Measurements from ENCODE around the gene ZNF598.

ZNF598 gene

DNA sequence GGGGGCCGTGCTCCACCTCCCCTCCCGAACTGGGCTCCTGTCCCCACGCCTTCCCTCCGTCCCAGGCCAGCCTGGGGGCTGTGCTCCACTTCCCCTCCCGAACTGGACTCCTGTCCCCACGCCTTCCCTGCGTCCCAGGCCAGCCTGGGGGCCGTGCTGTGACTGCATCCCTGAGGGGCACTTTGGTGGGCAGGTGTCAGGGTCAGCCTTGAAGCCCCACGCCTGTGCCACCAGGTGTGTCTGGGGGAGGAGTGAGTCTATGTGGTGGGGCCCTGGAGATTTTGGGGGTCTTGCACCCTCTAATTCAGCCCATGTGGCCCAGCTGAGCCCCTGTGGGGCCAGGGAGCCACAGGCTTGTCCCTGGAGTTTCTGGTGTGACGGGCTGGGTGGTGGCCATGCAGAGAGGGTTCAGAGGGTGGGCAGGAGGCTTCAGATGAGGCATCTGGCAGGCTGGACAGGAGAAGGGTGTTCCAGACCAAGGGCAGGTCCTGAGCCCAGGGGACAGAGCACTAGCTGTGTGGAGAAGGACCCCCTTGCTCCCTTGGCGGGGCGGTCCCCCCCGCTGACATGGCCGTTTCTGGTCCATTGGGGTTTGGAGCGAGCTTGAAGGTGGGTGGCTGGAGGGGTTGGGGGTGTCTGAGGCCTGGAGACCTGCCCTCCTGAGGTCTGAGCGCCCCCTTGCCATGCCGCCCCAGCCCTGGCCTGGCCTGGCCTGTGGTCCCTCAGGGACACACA, 25.2 kb upstream of the ZNF598 start (continued):
- TF ChIP-seq, protein P1, sequence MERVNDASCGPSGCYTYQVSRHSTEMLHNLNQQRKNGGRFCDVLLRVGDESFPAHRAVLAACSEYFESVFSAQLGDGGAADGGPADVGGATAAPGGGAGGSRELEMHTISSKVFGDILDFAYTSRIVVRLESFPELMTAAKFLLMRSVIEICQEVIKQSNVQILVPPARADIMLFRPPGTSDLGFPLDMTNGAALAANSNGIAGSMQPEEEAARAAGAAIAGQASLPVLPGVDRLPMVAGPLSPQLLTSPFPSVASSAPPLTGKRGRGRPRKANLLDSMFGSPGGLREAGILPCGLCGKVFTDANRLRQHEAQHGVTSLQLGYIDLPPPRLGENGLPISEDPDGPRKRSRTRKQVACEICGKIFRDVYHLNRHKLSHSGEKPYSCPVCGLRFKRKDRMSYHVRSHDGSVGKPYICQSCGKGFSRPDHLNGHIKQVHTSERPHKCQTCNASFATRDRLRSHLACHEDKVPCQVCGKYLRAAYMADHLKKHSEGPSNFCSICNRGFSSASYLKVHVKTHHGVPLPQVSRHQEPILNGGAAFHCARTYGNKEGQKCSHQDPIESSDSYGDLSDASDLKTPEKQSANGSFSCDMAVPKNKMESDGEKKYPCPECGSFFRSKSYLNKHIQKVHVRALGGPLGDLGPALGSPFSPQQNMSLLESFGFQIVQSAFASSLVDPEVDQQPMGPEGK (CRISPR knock-in tag; IDR thresholded peaks at IDR 0.05; ENCODE audit: borderline replicate concordance): no peak
- TF ChIP-seq ZNF70 (CRISPR knock-in tag; IDR thresholded peaks at IDR 0.05) (no peak), ZC3H10 (CRISPR knock-in tag; IDR thresholded peaks at IDR 0.05) (no peak), ARNTL (CRISPR knock-in tag; IDR thresholded peaks at IDR 0.05; ENCODE audit: borderline replicate concordance, low read depth) (no peak), ZFP30 (CRISPR knock-in tag; IDR thresholded peaks at IDR 0.05) (no peak), ESRRG (CRISPR knock-in tag; IDR thresholded peaks at IDR 0.05) (no peak)

DNA sequence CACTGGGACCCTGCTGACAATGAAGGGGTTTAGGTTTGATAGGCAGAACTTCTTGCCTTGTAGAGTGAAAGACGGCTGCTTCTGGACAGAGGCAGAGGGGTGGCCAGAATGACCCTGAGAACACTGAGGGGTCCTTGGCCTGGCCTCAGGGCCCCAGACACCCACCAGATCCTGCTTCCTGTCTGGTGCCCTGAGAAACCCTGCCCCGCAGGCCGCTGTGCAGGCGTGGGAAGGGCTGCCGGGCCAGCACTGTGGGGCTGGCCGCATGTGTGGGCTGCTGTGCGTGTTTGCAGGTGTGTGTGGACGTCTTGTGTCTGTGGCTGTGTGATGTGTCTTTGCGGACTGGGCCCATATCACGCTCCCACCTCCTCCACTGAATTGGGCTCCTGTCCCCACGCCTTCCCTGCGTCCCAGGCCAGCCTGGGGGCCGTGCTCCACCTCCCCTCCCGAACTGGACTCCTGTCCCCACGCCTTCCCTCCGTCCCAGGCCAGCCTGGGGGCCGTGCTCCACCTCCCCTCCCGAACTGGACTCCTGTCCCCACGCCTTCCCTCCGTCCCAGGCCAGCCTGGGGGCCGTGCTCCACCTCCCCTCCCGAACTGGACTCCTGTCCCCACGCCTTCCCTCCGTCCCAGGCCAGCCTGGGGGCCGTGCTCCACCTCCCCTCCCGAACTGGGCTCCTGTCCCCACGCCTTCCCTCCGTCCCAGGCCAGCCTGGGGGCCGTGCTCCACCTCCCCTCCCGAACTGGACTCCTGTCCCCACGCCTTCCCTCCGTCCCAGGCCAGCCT, 24.5 kb upstream of the ZNF598 start:
- ATAC-seq: peak; percentile 19

DNA sequence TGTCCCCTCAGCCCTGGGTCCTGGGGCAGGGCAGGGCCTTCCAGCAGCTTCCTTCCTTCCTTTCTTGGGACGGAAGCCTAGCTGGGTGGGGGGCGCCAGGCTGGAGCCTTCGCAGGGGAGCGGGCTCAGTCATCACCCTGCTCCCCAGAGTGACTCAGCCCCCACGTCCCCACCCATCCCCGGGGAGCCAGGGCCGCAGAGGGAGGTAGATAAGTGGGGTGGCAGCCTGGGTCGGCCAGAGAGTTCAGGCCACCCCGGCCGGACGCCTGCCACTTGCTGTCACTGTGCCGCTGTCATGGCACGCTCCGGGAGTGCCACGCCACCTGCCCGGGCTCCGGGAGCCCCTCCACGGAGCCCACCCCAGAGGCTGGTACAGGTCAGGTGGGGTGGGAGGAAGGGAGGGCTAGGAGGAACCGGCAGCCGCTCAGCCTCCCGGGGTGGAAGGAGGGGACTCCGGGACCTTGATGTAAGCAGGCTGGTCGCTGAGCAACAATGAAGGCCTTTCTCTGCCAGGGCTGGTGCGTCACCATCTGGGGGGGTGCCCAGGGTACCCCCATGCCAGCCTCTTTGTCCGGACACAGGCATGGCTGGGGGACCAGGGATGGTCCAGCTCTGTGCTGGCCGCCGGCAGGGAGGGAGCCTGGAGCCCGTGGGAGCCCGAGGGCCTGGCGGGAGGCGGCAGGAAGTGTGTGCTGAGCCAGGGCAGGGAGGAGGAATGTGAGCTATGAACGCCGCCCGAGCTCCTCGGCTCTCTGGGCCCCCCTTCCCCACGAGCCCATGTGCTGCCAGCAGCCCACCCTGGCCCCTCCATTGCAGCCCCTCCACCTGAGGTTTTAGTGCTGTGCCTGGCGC, 23.7 kb upstream of the ZNF598 start:
- peak; percentile 90 for ATAC-seq
- TF ChIP-seq TCF4 (CRISPR knock-in tag; IDR thresholded peaks at IDR 0.05; ENCODE audit: borderline replicate concordance): no peak
- peak; percentile 31; the same call in 1 of the 2 replicates for TF ChIP-seq ZFP3 (CRISPR knock-in tag; IDR thresholded peaks at IDR 0.05)
- TF ChIP-seq SNAI2 (CRISPR knock-in tag; IDR thresholded peaks at IDR 0.05): no peak
- TF ChIP-seq, protein P1 (CRISPR knock-in tag; IDR thresholded peaks at IDR 0.05; ENCODE audit: borderline replicate concordance): peak; percentile 74; the same call in 1 of the 2 replicates

DNA sequence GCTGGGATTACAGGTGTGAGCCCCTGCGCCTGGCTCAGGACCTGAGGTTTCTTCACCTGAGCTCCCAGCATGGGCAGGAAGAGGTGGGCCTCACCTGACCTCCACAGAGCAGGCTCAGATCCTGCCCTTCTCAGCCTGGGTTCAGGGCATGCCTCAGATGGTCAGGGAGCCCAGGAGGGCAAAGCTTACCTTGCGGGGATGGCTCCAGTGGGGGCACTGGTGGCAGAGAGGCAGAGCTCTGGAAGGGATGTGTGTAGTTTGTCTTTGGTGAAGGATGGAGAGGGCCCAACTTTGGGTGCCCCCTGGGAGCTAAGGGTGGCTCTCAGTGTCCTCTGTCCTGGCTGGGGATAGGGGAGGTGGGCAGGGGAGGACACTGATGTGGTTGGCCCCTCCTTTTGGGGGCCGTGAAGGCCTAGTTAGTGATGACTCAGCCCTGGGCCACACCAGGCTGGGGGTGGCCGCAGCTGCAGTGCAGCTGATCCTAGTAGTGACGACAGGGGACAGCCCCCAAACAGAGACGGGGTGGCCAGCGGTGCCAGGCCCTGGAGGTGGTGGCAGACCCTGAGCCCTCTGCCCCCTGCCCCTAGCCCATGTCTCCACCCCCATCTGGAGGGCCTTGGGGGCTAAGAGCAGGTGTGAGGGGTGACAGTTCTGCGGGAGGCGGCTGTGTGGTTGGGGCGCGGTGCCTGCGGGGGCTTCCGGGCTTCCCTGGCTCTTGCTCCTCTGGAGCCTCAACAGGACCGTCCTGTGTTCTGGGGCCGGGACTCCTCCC, 22.9 kb upstream of the ZNF598 start:
- ATAC-seq: no peak
- TF ChIP-seq GLIS3 (CRISPR knock-in tag; IDR thresholded peaks at IDR 0.05) (no peak), ZNF70 (CRISPR knock-in tag; IDR thresholded peaks at IDR 0.05) (no peak), ZC3H10 (CRISPR knock-in tag; IDR thresholded peaks at IDR 0.05) (no peak), SNAI2 (CRISPR knock-in tag; IDR thresholded peaks at IDR 0.05) (no peak), ZFP30 (CRISPR knock-in tag; IDR thresholded peaks at IDR 0.05) (no peak), TCF4 (CRISPR knock-in tag; IDR thresholded peaks at IDR 0.05; ENCODE audit: borderline replicate concordance) (no peak), RARB (CRISPR knock-in tag; IDR thresholded peaks at IDR 0.05) (no peak), OSR1 (CRISPR knock-in tag; IDR thresholded peaks at IDR 0.05) (no peak)
- TF ChIP-seq, protein P2, sequence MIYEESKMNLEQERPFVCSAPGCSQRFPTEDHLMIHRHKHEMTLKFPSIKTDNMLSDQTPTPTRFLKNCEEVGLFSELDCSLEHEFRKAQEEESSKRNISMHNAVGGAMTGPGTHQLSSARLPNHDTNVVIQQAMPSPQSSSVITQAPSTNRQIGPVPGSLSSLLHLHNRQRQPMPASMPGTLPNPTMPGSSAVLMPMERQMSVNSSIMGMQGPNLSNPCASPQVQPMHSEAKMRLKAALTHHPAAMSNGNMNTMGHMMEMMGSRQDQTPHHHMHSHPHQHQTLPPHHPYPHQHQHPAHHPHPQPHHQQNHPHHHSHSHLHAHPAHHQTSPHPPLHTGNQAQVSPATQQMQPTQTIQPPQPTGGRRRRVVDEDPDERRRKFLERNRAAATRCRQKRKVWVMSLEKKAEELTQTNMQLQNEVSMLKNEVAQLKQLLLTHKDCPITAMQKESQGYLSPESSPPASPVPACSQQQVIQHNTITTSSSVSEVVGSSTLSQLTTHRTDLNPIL (CRISPR knock-in tag; IDR thresholded peaks at IDR 0.05; ENCODE audit: low read depth): no peak
- TF ChIP-seq, protein P3, sequence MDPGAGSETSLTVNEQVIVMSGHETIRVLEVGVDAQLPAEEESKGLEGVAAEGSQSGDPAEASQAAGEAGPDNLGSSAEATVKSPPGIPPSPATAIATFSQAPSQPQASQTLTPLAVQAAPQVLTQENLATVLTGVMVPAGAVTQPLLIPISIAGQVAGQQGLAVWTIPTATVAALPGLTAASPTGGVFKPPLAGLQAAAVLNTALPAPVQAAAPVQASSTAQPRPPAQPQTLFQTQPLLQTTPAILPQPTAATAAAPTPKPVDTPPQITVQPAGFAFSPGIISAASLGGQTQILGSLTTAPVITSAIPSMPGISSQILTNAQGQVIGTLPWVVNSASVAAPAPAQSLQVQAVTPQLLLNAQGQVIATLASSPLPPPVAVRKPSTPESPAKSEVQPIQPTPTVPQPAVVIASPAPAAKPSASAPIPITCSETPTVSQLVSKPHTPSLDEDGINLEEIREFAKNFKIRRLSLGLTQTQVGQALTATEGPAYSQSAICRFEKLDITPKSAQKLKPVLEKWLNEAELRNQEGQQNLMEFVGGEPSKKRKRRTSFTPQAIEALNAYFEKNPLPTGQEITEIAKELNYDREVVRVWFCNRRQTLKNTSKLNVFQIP (CRISPR knock-in tag; IDR thresholded peaks at IDR 0.05; ENCODE audit: borderline replicate concordance, low read depth): no peak
- TF ChIP-seq, protein P4, sequence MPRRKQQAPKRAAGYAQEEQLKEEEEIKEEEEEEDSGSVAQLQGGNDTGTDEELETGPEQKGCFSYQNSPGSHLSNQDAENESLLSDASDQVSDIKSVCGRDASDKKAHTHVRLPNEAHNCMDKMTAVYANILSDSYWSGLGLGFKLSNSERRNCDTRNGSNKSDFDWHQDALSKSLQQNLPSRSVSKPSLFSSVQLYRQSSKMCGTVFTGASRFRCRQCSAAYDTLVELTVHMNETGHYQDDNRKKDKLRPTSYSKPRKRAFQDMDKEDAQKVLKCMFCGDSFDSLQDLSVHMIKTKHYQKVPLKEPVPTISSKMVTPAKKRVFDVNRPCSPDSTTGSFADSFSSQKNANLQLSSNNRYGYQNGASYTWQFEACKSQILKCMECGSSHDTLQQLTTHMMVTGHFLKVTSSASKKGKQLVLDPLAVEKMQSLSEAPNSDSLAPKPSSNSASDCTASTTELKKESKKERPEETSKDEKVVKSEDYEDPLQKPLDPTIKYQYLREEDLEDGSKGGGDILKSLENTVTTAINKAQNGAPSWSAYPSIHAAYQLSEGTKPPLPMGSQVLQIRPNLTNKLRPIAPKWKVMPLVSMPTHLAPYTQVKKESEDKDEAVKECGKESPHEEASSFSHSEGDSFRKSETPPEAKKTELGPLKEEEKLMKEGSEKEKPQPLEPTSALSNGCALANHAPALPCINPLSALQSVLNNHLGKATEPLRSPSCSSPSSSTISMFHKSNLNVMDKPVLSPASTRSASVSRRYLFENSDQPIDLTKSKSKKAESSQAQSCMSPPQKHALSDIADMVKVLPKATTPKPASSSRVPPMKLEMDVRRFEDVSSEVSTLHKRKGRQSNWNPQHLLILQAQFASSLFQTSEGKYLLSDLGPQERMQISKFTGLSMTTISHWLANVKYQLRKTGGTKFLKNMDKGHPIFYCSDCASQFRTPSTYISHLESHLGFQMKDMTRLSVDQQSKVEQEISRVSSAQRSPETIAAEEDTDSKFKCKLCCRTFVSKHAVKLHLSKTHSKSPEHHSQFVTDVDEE (CRISPR knock-in tag; IDR thresholded peaks at IDR 0.05): no peak
- TF ChIP-seq, protein P1 (CRISPR knock-in tag; IDR thresholded peaks at IDR 0.05; ENCODE audit: borderline replicate concordance): no peak
- TF ChIP-seq, protein P5, sequence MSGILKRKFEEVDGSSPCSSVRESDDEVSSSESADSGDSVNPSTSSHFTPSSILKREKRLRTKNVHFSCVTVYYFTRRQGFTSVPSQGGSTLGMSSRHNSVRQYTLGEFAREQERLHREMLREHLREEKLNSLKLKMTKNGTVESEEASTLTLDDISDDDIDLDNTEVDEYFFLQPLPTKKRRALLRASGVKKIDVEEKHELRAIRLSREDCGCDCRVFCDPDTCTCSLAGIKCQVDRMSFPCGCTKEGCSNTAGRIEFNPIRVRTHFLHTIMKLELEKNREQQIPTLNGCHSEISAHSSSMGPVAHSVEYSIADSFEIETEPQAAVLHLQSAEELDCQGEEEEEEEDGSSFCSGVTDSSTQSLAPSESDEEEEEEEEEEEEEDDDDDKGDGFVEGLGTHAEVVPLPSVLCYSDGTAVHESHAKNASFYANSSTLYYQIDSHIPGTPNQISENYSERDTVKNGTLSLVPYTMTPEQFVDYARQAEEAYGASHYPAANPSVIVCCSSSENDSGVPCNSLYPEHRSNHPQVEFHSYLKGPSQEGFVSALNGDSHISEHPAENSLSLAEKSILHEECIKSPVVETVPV (CRISPR knock-in tag; IDR thresholded peaks at IDR 0.05): no peak
